C4-2B (cell line): ENCODE measurements around the gene PCLAF.

ENCODE experiments used
- CTCF ChIP-seq: fragments of 450-650 bp; conservative IDR thresholded peaks from 2 replicates; pipeline ENCODE4 v1.5.1; 2017; ENCODE audit warnings: mild to moderate bottlenecking
- ZFX ChIP-seq: fragments of 450-650 bp; IDR thresholded peaks from 2 replicates; pipeline ENCODE4 v1.6.1; 2017

- no peak for TF ChIP-seq CTCF
- TF ChIP-seq ZFX: no peak
These were observed 56.9 kb downstream of the PCLAF start for GRCh38 chr15:64324165-64324877.
